Measurements from ENCODE around the gene MTCH2.
"Not testable (repeated sequence)": the region's sequence is repeated elsewhere in the genome, so short reads cannot be mapped to it uniquely, and the experiment has no call there.

MTCH2 gene

GRCh38 chr11:47675851-47676250, 33.5 kb upstream of the MTCH2 start:
- DNase-seq (ENCODE audit: low read depth), result no peak
- no peak overlapping the region for H3K4me3 ChIP-seq (ENCODE audit: low read depth, low read length)
- TF ChIP-seq, protein P1, sequence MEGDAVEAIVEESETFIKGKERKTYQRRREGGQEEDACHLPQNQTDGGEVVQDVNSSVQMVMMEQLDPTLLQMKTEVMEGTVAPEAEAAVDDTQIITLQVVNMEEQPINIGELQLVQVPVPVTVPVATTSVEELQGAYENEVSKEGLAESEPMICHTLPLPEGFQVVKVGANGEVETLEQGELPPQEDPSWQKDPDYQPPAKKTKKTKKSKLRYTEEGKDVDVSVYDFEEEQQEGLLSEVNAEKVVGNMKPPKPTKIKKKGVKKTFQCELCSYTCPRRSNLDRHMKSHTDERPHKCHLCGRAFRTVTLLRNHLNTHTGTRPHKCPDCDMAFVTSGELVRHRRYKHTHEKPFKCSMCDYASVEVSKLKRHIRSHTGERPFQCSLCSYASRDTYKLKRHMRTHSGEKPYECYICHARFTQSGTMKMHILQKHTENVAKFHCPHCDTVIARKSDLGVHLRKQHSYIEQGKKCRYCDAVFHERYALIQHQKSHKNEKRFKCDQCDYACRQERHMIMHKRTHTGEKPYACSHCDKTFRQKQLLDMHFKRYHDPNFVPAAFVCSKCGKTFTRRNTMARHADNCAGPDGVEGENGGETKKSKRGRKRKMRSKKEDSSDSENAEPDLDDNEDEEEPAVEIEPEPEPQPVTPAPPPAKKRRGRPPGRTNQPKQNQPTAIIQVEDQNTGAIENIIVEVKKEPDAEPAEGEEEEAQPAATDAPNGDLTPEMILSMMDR (conservative IDR thresholded peaks at IDR 0.05; ENCODE audit: low read depth, low read length), result no peak

DNA sequence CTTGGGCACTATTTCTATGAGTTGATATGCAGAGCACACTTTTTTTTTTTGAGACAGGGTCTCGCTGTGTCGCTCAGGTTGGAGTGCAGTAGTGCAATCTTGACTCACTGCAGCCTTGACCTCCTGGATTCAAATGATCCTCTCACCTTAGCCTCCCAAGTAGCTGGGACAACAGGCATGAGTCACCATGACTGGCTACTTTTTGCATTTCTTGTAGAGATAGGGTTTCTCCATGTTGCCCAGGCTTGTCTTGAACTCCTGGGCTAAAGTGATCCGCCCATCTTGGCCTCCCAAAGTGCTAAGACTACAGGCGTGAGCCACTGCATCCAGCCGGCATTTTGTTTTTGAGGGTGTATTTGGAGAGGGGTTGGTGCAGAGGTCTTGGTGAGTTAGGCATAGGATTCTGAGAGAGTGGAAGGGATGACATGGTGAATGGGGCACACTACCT, 29.9 kb upstream of the MTCH2 start:
- peak; percentile 37 for DNase-seq (ENCODE audit: low read depth)
- TF ChIP-seq, protein P1 (conservative IDR thresholded peaks at IDR 0.05; ENCODE audit: low read depth, low read length), result no peak
- H3K4me3 ChIP-seq (ENCODE audit: low read depth, low read length), result no peak overlapping the region

DNA sequence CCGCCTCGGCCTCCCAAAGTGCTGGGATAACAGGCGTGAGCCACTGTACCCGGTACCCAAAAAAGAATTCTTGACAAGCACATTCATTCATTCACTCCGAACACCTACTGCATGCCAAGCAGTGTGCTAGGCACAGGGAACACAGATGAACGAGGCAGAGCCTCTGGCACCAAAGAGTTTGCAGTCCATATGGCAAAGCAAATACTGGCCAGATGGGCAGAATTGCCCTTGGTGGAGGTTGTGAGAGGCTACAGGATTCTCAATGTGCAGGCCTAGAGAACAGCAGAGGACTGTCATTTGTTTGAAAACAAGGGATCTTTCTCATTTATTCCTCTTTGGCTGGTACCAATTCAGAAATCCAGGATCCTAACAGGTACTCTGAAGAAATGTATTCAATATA, 27.5 kb upstream of the MTCH2 start:
- DNase-seq (ENCODE audit: low read depth), result no peak
- TF ChIP-seq, protein P1 (conservative IDR thresholded peaks at IDR 0.05; ENCODE audit: low read depth, low read length), result no peak
- H3K4me3 ChIP-seq (ENCODE audit: low read depth, low read length), result no peak overlapping the region

DNA sequence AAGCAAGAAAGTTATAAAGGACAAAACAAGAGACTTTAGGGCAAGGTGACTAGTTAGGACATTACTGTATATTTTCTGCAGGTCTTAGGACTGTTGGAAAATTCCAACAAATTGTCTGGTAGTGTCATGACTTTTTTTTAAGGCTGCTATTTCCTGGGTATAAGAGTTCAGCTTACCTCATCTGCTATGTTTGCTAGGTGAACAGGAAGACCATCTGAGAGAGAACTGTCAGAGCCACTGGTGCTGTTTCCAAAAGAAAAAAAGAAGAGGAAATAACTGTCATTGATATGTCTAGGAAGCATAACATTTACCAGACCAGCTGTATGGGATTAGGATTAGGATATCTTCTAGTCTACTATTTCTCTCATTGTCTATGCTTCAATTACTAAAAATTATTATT, 26.3 kb upstream of the MTCH2 start:
- no peak overlapping the region for H3K4me3 ChIP-seq (ENCODE audit: low read depth, low read length)
- DNase-seq (ENCODE audit: low read depth), result no peak
- TF ChIP-seq, protein P1 (conservative IDR thresholded peaks at IDR 0.05; ENCODE audit: low read depth, low read length), result no peak

- TF ChIP-seq, protein P1 (conservative IDR thresholded peaks at IDR 0.05; ENCODE audit: low read depth, low read length), result no peak
- DNase-seq (ENCODE audit: low read depth), result no peak
- H3K4me3 ChIP-seq (ENCODE audit: low read depth, low read length), result no peak overlapping the region
Observed at GRCh38 chr11:47667555-47667954, 25.2 kb upstream of the MTCH2 start.

DNA sequence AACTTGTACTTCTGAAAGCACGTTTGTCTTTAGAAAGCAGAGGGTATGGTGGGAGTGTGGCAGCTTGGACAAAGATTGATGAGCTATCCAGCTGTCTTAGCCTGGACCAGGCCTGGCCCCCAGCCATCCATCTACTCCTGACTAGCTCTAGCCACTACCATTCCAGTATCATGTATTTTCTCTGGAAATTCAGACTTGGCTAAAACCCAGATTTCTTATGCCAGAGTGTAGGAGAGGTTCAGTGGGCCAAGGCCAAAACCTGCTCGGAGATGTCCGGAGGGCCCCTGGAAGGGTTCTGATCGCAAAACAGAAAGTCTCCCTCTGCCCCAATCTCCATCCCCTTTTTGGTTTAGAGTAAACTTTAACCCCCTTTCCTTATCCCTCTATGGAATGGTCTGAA, 24.8 kb upstream of the MTCH2 start:
- TF ChIP-seq, protein P1 (conservative IDR thresholded peaks at IDR 0.05; ENCODE audit: low read depth, low read length), result no peak
- H3K4me3 ChIP-seq (ENCODE audit: low read depth, low read length), result no peak overlapping the region
- no peak for DNase-seq (ENCODE audit: low read depth)

- not testable (repeated sequence) for DNase-seq (ENCODE audit: low read depth); H3K4me3 ChIP-seq (ENCODE audit: low read depth, low read length)
Observed at GRCh38 chr11:47664936-47665335, 22.6 kb upstream of the MTCH2 start.

DNA sequence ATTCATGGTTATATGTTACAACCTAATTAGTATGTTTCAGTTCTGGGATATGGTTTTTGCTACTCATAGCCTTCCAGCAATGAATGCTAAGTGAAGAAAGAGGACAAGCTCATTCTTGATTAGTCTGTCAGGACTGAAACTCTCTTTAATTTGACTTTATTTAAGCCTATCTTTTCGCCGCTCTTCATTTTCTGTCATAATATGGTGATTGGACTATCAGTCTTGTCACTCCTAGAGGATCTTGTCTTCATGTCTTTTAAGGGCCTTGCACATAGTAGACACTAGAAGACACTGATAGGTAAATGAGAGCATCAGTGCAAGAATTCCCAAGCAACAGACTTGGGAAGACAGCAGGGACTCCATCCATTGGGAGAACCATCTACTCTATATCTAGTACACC, 18.9 kb upstream of the MTCH2 start:
- no peak for DNase-seq (ENCODE audit: low read depth)
- H3K4me3 ChIP-seq (ENCODE audit: low read depth, low read length), result no peak overlapping the region
- TF ChIP-seq, protein P1 (conservative IDR thresholded peaks at IDR 0.05; ENCODE audit: low read depth, low read length), result no peak

Measured in choroid plexus epithelial cell (primary cell).